ENCODE results near the gene AP5S1.

The AP5S1 gene

DNA sequence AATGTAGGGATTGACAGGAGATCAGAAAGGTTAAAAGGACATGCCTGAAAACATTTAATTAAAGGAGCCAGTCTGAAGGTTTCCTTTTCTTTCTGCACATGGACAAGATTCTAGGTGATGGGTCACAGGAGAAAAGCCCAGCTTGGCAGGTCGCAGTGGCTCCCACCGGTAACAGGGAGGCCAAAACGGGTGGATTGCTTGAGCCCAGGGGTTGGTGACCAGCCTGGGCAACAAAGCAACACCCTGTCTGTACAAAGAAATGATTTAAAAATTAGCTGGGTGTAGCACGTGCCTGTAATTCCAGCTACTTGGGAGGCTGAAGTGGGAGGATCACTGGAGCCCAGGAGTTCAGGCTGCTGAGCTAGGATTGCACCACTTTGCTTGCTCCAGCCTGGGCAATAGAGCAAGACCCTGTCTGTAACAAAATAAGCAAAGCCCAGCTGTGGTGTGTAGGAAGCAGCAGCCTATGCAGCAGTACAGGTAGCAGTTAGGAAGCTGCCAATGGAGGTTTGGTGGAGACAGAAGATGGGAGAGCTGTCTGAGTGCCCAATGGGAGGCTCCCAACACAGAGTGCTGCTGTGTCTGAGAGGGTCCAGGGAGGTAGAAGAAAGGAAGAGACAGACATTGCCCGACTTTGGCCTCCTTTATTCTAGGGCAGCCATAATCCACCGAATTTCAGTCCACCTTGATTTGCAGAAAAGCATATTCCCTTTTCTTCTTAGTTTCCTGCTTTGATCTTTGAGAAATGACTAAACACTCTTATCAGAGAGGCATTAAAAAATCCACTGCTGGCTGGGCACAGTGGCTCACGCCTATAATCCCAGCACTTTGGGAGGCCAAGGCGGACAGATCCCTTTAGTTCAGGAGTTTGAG lies 7.1 kb upstream of the AP5S1 start:
- H2BK12ac ChIP-seq (ENCODE audit: low read length in 2 of 2), result peak overlapping the region; percentile 90 to 100
- peak overlapping the region in 1 of 2 experiments; percentile 14 for H3K4ac ChIP-seq (ENCODE audit: low read depth in 1 of 2, low read length in 2 of 2)
- no peak overlapping the region for H3K4me3 ChIP-seq (ENCODE audit: insufficient read depth in 1 of 2, low read depth in 1 of 2, low read length in 2 of 2)
- H3K27me3 ChIP-seq (ENCODE audit: control insufficient read depth in 1 of 2, insufficient read depth in 1 of 2, low read length in 2 of 2), result no peaks in the 10 kb centered on the region
- H4K8ac ChIP-seq (ENCODE audit: low read length), result peak overlapping the region; percentile 52
- no peaks in the 10 kb centered on the region for H3K36me3 ChIP-seq (ENCODE audit: control insufficient read depth in 1 of 2, insufficient read depth in 2 of 2, low read depth in 1 of 2, low read length in 2 of 2)
- peak overlapping the region; percentile 88 for H2AK5ac ChIP-seq (ENCODE audit: low read length, severe bottlenecking)
- peak overlapping the region; percentile 19 for H3K9ac ChIP-seq (ENCODE audit: low read length)
- peak overlapping the region; percentile 29 for H4K91ac ChIP-seq (ENCODE audit: low read length)
- H3K18ac ChIP-seq (ENCODE audit: low read depth in 1 of 2, low read length in 2 of 2), result peak overlapping the region; percentile 47 to 54
- H2BK120ac ChIP-seq (ENCODE audit: low read depth, low read length), result no peak overlapping the region
- H3K4me2 ChIP-seq (ENCODE audit: low read length, poor library complexity, severe bottlenecking), result no peak overlapping the region
- no peaks in the 10 kb centered on the region for H3K79me1 ChIP-seq (replicated peaks; ENCODE audit: low read length, poor library complexity, severe bottlenecking)
- 94% methylated on average over 8 of the region's 8 CpGs for WGBS
- H2AFZ ChIP-seq (ENCODE audit: low read depth, low read length), result no peak overlapping the region
- H2BK15ac ChIP-seq (ENCODE audit: low read depth, poor library complexity, severe bottlenecking), result no peak overlapping the region
- no peaks in the 10 kb centered on the region for H3K9me3 ChIP-seq (ENCODE audit: control insufficient read depth, low read length)
- no peak overlapping the region for H3K14ac ChIP-seq (ENCODE audit: low read length in 2 of 2)
- H3K27ac ChIP-seq (ENCODE audit: low read length, poor library complexity, severe bottlenecking), result no peak overlapping the region
- H2BK5ac ChIP-seq (ENCODE audit: low read depth, low read length, poor library complexity, severe bottlenecking), result no peak overlapping the region
- no peak overlapping the region for H3K23ac ChIP-seq (ENCODE audit: low read length in 2 of 2)
- peaks cover 10% of the 10 kb centered on the region for H3K4me1 ChIP-seq (ENCODE audit: control insufficient read depth, insufficient read depth, low read depth, low read length)
- no peak for DNase-seq

DNA sequence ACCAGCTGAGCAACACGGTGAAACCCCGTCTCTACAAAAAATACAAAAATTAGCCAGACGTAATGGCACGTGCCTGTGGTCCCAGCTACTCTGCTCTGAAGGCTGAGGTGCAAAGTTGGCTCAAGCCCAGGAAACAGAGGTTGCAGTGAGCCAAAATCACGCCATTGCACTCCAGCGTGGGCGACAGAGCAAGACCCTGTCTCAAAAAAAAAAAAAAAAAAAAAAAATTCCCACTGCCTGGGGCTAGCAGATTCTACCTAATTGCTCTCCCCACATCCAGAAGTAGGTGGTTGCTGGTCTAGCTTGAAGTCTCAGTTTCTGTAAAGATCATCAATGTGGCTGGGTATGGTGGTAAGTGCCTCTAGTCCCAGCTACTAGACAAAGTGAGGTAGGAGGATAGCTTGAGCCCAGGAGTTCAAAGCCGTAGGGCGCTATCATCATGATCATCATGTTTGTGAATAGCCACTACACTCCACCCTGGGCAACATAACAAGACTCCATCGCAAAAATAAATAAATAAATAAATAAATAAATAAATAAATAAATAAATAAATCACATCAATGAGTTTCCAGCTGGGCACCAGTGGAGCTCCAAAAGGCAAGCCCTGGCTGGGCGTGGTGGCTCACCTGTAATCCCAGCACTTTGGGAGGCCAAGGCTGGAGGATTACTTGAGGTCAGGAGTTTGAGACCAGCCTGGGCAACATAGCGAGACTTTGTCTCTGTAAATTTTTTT lies 6.3 kb upstream of the AP5S1 start:
- Histone ChIP-seq H3K9me3 (ENCODE audit: control insufficient read depth, low read length) (no peaks in the 10 kb centered on the region), H2AFZ (ENCODE audit: low read depth, low read length) (no peak overlapping the region), H3K27ac (ENCODE audit: low read length, poor library complexity, severe bottlenecking) (no peak overlapping the region), H2AK5ac (ENCODE audit: low read length, severe bottlenecking) (no peak overlapping the region), H2BK5ac (ENCODE audit: low read depth, low read length, poor library complexity, severe bottlenecking) (no peak overlapping the region), H3K18ac (ENCODE audit: low read depth in 1 of 2, low read length in 2 of 2) (peak overlapping the region in 1 of 2 experiments; percentile 54), H3K4me2 (ENCODE audit: low read length, poor library complexity, severe bottlenecking) (no peak overlapping the region), H3K4ac (ENCODE audit: low read depth in 1 of 2, low read length in 2 of 2) (peak overlapping the region in 1 of 2 experiments; percentile 14), H2BK120ac (ENCODE audit: low read depth, low read length) (no peak overlapping the region), H2BK15ac (ENCODE audit: low read depth, poor library complexity, severe bottlenecking) (no peak overlapping the region), H3K14ac (ENCODE audit: low read length in 2 of 2) (no peak overlapping the region), H3K23ac (ENCODE audit: low read length in 2 of 2) (no peak overlapping the region), H3K79me1 (replicated peaks; ENCODE audit: low read length, poor library complexity, severe bottlenecking) (no peaks in the 10 kb centered on the region), H3K4me1 (ENCODE audit: control insufficient read depth, insufficient read depth, low read depth, low read length) (peaks cover 15% of the 10 kb centered on the region), H3K4me3 (ENCODE audit: insufficient read depth in 1 of 2, low read depth in 1 of 2, low read length in 2 of 2) (no peak overlapping the region), H3K27me3 (ENCODE audit: control insufficient read depth in 1 of 2, insufficient read depth in 1 of 2, low read length in 2 of 2) (no peaks in the 10 kb centered on the region), H3K9ac (ENCODE audit: low read length) (no peak overlapping the region), H2BK12ac (ENCODE audit: low read length in 2 of 2) (peak overlapping the region in 1 of 2 experiments; percentile 42), H4K8ac (ENCODE audit: low read length) (no peak overlapping the region), H4K91ac (ENCODE audit: low read length) (no peak overlapping the region), H3K36me3 (ENCODE audit: control insufficient read depth in 1 of 2, insufficient read depth in 2 of 2, low read depth in 1 of 2, low read length in 2 of 2) (no peaks in the 10 kb centered on the region)
- WGBS, result 95% methylated on average over 5 of the region's 12 CpGs
- no peak for DNase-seq

DNA sequence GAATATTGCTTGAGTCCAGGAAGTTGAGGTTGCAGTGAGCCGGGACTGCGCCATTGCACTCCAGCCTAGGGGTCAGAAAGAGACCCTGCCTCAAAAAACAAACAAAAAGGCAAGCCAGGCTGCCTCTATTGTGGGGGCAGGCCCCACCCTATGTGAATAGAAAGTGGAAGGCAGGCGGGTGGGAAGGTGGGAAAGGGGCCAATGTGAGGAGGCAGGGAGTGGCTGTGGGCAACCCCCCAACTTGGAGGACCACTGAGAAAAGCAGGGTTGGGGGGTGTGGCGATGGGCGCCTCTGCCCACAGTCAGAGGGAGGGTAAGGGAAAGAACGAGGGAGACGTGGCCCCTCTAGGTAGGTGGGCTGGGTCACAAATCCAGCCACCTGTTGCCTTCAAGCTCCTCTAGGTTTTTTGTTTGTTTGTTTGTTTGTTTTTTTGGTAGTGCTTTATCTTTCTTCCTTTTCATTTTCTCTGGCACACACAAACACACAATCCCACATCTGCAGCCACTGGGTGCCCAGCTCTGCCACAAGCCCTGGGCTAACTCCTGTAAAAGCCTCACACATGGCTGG lies 5.3 kb upstream of the AP5S1 start:
- peaks cover 20% of the 10 kb centered on the region for H3K4me1 ChIP-seq (ENCODE audit: control insufficient read depth, insufficient read depth, low read depth, low read length)
- no peak overlapping the region for H2AFZ ChIP-seq (ENCODE audit: low read depth, low read length)

More for the DNA sequence above, 5.3 kb upstream of the AP5S1 start:
- Histone ChIP-seq H4K91ac (ENCODE audit: low read length) (peak overlapping the region; percentile 64), H2BK120ac (ENCODE audit: low read depth, low read length) (peak overlapping the region; percentile 81), H3K9ac (ENCODE audit: low read length) (no peak overlapping the region), H3K23ac (ENCODE audit: low read length in 2 of 2) (no peak overlapping the region), H3K4ac (ENCODE audit: low read depth in 1 of 2, low read length in 2 of 2) (no peak overlapping the region), H3K14ac (ENCODE audit: low read length in 2 of 2) (peak overlapping the region in 1 of 2 experiments; percentile 2), H3K36me3 (ENCODE audit: control insufficient read depth in 1 of 2, insufficient read depth in 2 of 2, low read depth in 1 of 2, low read length in 2 of 2) (no peaks in the 10 kb centered on the region), H3K79me1 (replicated peaks; ENCODE audit: low read length, poor library complexity, severe bottlenecking) (no peaks in the 10 kb centered on the region), H3K27ac (ENCODE audit: low read length, poor library complexity, severe bottlenecking) (no peak overlapping the region), H3K9me3 (ENCODE audit: control insufficient read depth, low read length) (no peaks in the 10 kb centered on the region), H3K4me2 (ENCODE audit: low read length, poor library complexity, severe bottlenecking) (no peak overlapping the region), H2BK12ac (ENCODE audit: low read length in 2 of 2) (peak overlapping the region; percentile 65 to 89), H2AK5ac (ENCODE audit: low read length, severe bottlenecking) (no peak overlapping the region), H3K18ac (ENCODE audit: low read depth in 1 of 2, low read length in 2 of 2) (peak overlapping the region; percentile 46), H4K8ac (ENCODE audit: low read length) (peak overlapping the region; percentile 4), H3K27me3 (ENCODE audit: control insufficient read depth in 1 of 2, insufficient read depth in 1 of 2, low read length in 2 of 2) (no peaks in the 10 kb centered on the region), H2BK15ac (ENCODE audit: low read depth, poor library complexity, severe bottlenecking) (peak overlapping the region; percentile 36), H3K4me3 (ENCODE audit: insufficient read depth in 1 of 2, low read depth in 1 of 2, low read length in 2 of 2) (no peak overlapping the region), H2BK5ac (ENCODE audit: low read depth, low read length, poor library complexity, severe bottlenecking) (no peak overlapping the region)
- DNase-seq, result no peak
- 92% methylated on average over 5 of the region's 7 CpGs for WGBS
